ENCODE results near the gene ASPSCR1.

The ASPSCR1 gene

GRCh38 chr17:81932333-81932983 lies 45.0 kb upstream of the ASPSCR1 start:
- DNase-seq (ENCODE audit: insufficient read length, low spot score) (no peak), FAIRE-seq (peak; percentile 48)
- no peak for TF ChIP-seq POU2F2 (IDR thresholded peaks at IDR 0.05; ENCODE audit: low read depth, low read length)
- TF ChIP-seq POLR2A (IDR thresholded peaks at IDR 0.05; ENCODE audit: low read depth, low read length) = no peak
- no peak for TF ChIP-seq TAF1 (IDR thresholded peaks at IDR 0.05; ENCODE audit: low read depth, low read length)
- no peak for TF ChIP-seq PAX5 (IDR thresholded peaks at IDR 0.05; ENCODE audit: insufficient read depth, low read length, severe bottlenecking)
- no peak for TF ChIP-seq POLR2AphosphoS5 (IDR thresholded peaks at IDR 0.05; ENCODE audit: low read depth, low read length)
- TF ChIP-seq SPI1 (IDR thresholded peaks at IDR 0.05; ENCODE audit: low read depth, low read length) = no peak

- FAIRE-seq (no peak), DNase-seq (ENCODE audit: insufficient read length, low spot score) (no peak)
- no peak for TF ChIP-seq POLR2A (IDR thresholded peaks at IDR 0.05; ENCODE audit: low read depth, low read length)
- no peak for TF ChIP-seq TAF1 (IDR thresholded peaks at IDR 0.05; ENCODE audit: low read depth, low read length)
- no peak for TF ChIP-seq POU2F2 (IDR thresholded peaks at IDR 0.05; ENCODE audit: low read depth, low read length)
- no peak for TF ChIP-seq POLR2AphosphoS5 (IDR thresholded peaks at IDR 0.05; ENCODE audit: low read depth, low read length)
- no peak for TF ChIP-seq SPI1 (IDR thresholded peaks at IDR 0.05; ENCODE audit: low read depth, low read length)
- no peak for TF ChIP-seq PAX5 (IDR thresholded peaks at IDR 0.05; ENCODE audit: insufficient read depth, low read length, severe bottlenecking)
Observed at GRCh38 chr17:81933178-81933699, 44.2 kb upstream of the ASPSCR1 start.

- no peak for TF ChIP-seq PAX5 (IDR thresholded peaks at IDR 0.05; ENCODE audit: insufficient read depth, low read length, severe bottlenecking)
- TF ChIP-seq POU2F2 (IDR thresholded peaks at IDR 0.05; ENCODE audit: low read depth, low read length) = no peak
- TF ChIP-seq POLR2AphosphoS5 (IDR thresholded peaks at IDR 0.05; ENCODE audit: low read depth, low read length) = no peak
- no peak for DNase-seq (ENCODE audit: insufficient read length, low spot score)
- FAIRE-seq = no peak
Observed at GRCh38 chr17:81934098-81934757, 43.2 kb upstream of the ASPSCR1 start.

GRCh38 chr17:81934850-81935708 lies 42.4 kb upstream of the ASPSCR1 start:
- FAIRE-seq (no peak), DNase-seq (ENCODE audit: insufficient read length, low spot score) (no peak)
- TF ChIP-seq PAX5 (IDR thresholded peaks at IDR 0.05; ENCODE audit: insufficient read depth, low read length, severe bottlenecking) (no peak), POU2F2 (IDR thresholded peaks at IDR 0.05; ENCODE audit: low read depth, low read length) (no peak), TAF1 (IDR thresholded peaks at IDR 0.05; ENCODE audit: low read depth, low read length) (no peak), SPI1 (IDR thresholded peaks at IDR 0.05; ENCODE audit: low read depth, low read length) (no peak), POLR2A (IDR thresholded peaks at IDR 0.05; ENCODE audit: low read depth, low read length) (no peak), POLR2AphosphoS5 (IDR thresholded peaks at IDR 0.05; ENCODE audit: low read depth, low read length) (no peak)

GRCh38 chr17:81935709-81936084 lies 41.7 kb upstream of the ASPSCR1 start:
- FAIRE-seq (no peak), DNase-seq (ENCODE audit: insufficient read length, low spot score) (no peak)
- TF ChIP-seq POLR2A (IDR thresholded peaks at IDR 0.05; ENCODE audit: low read depth, low read length) (no peak), POLR2AphosphoS5 (IDR thresholded peaks at IDR 0.05; ENCODE audit: low read depth, low read length) (no peak), POU2F2 (IDR thresholded peaks at IDR 0.05; ENCODE audit: low read depth, low read length) (no peak), SPI1 (IDR thresholded peaks at IDR 0.05; ENCODE audit: low read depth, low read length) (no peak), TAF1 (IDR thresholded peaks at IDR 0.05; ENCODE audit: low read depth, low read length) (no peak), PAX5 (IDR thresholded peaks at IDR 0.05; ENCODE audit: insufficient read depth, low read length, severe bottlenecking) (no peak)

GRCh38 chr17:81939218-81939617 lies 38.2 kb upstream of the ASPSCR1 start:
- FAIRE-seq (no peak), DNase-seq (ENCODE audit: insufficient read length, low spot score) (no peak)
- TF ChIP-seq TAF1 (IDR thresholded peaks at IDR 0.05; ENCODE audit: low read depth, low read length) (no peak), SPI1 (IDR thresholded peaks at IDR 0.05; ENCODE audit: low read depth, low read length) (no peak)

GRCh38 chr17:81939881-81940385 lies 37.5 kb upstream of the ASPSCR1 start:
- TF ChIP-seq PAX5 (IDR thresholded peaks at IDR 0.05; ENCODE audit: insufficient read depth, low read length, severe bottlenecking) (no peak), TAF1 (IDR thresholded peaks at IDR 0.05; ENCODE audit: low read depth, low read length) (no peak), POLR2A (IDR thresholded peaks at IDR 0.05; ENCODE audit: low read depth, low read length) (no peak), SPI1 (IDR thresholded peaks at IDR 0.05; ENCODE audit: low read depth, low read length) (no peak), POU2F2 (IDR thresholded peaks at IDR 0.05; ENCODE audit: low read depth, low read length) (no peak), POLR2AphosphoS5 (IDR thresholded peaks at IDR 0.05; ENCODE audit: low read depth, low read length) (no peak)
- FAIRE-seq (no peak), DNase-seq (ENCODE audit: insufficient read length, low spot score) (no peak)

- FAIRE-seq (no peak), DNase-seq (ENCODE audit: insufficient read length, low spot score) (no peak)
- TF ChIP-seq SPI1 (IDR thresholded peaks at IDR 0.05; ENCODE audit: low read depth, low read length) = no peak
- no peak for TF ChIP-seq TAF1 (IDR thresholded peaks at IDR 0.05; ENCODE audit: low read depth, low read length)
- no peak for TF ChIP-seq POU2F2 (IDR thresholded peaks at IDR 0.05; ENCODE audit: low read depth, low read length)
Observed at GRCh38 chr17:81940538-81941483, 36.6 kb upstream of the ASPSCR1 start.

Data from GM12891 (cell line).